Heart right ventricle (tissue), 16 donors: ENCODE data around the gene ZNF740. TPM values are rescaled to one million over a fixed set of nuclear protein-coding genes. Genes with fewer than 3 reads are reported as not detected.

ENCODE experiments used
- ATAC-seq, 8 donors: fragments of 200-7000 bp; cut with Tn5 transposase; one replicate each; pipeline ENCODE4 v1.9.1; 2020; ENCODE audit warnings: mild to moderate bottlenecking in 8 of 8, moderate library complexity in 8 of 8, moderate number of reproducible peaks in 1 of 8
- DNase-seq, 2 donors: peaks; one replicate each; pipeline ENCODE4 v3.0.0-alpha.2; 2020
- H3K27ac ChIP-seq, 10 donors: fragments of 200-600 bp; sonication (generic) in 2 of 10; one replicate each; pipeline versions ENCODE4 v1.5.0 to v1.8.0; 2020 to 2022; ENCODE audit warnings: mild to moderate bottlenecking in 3 of 10
- H3K27me3 ChIP-seq, 7 donors: fragments of 200-600 bp; one replicate each; pipeline ENCODE4 v1.8.0; 2021 to 2022; ENCODE audit warnings: mild to moderate bottlenecking in 2 of 7
- H3K36me3 ChIP-seq, 9 donors: fragments of 200-600 bp; sonication (generic) in 1 of 9; one replicate each; pipeline versions ENCODE4 v1.5.0 to v1.8.0; 2020 to 2022; ENCODE audit warnings: mild to moderate bottlenecking in 2 of 9
- H3K4me1 ChIP-seq, 9 donors: fragments of 200-600 bp; sonication (generic) in 1 of 9; one replicate each; pipeline versions ENCODE4 v1.5.0 to v1.8.0; 2020 to 2022; ENCODE audit warnings: mild to moderate bottlenecking in 4 of 9
- H3K4me3 ChIP-seq, 10 donors: fragments of 200-600 bp; sonication (generic) in 2 of 10; one replicate each; pipeline versions ENCODE4 v1.5.0 to v1.8.0; 2020 to 2022; ENCODE audit warnings: mild to moderate bottlenecking in 7 of 10, moderate library complexity in 2 of 10
- H3K9me3 ChIP-seq, 11 donors: fragments of 200-600 bp in 10 of 11; sonication (generic) in 2 of 11; one replicate each; pipeline versions ENCODE4 v1.5.0 to v1.8.0; 2013 to 2022; ENCODE audit warnings: mild to moderate bottlenecking in 2 of 11, control low read depth in 1 of 11, moderate library complexity in 1 of 11
- CTCF ChIP-seq, 9 donors: fragments of 200-600 bp; sonication (generic) in 2 of 9; IDR thresholded peaks; one replicate each; pipeline versions ENCODE4 v1.5.0 to v1.8.0; 2021 to 2022; ENCODE audit warnings: antibody characterized with exemption in 9 of 9, mild to moderate bottlenecking in 5 of 9, moderate library complexity in 1 of 9
- WGBS, 2 donors: extraction: QIAGEN DNeasy Blood & Tissue Kit; methylation state at CpG; one replicate each; pipeline ENCODE4 v1.1.7; 2013; ENCODE audit warnings: inconsistent platforms in 1 of 2; 5-methylcytosine and 5-hydroxymethylcytosine counted together
- intact Hi-C, 10 donors: fragments of 100-400 bp; cut with DNase I; formaldehyde crosslinking; loops; one replicate each; pipeline versions ENCODE4 v1.11.1 to v1.14.2; 2022
- polyA plus RNA-seq, 2 donors: library from polyadenylated mRNA; stranded (reverse); fragments of 200-250 nt; gene quantifications; one replicate each; pipeline ENCODE4 v1.2.3, GENCODE V29; 2013
- total RNA-seq, 10 donors: library from RNA; stranded (reverse); fragmentation: NEBNext Ultra II Directional in 3 of 10; extraction: Animal tissue kit (Norgen Biotek cat#: 25700) in 3 of 10; gene quantifications; one replicate each; pipeline versions ENCODE4 v1.2.1 to v1.2.4, GENCODE V29; 2021 to 2023
- donor health status: Arrhythmogenic right ventricular cardiomyopathy.
- donor health status: ischemic (EF 13 %, LVEDD 7.1; RV severe dilation, severe dysfunction).
- donor health status: healthy with polysubstance abuse.
- donor health status: DM: no; HTN: yes; CAD: no.
- donor health status: DM: no; HTN: no; CAD: no.
- donor health status: ischemic (EF 25% LVEDD 6.9; RV normal size, moderate dysfunction).
- donor health status: ischemic (EF 25% LVEDD 5.7; RV mildly dilated, moderate dysfunction).
- donor health status: healthy.
- donor health status: DM: yes; HTN: yes; CAD: no.
- donor health status: Ischemic cardiomyopathy.
- donor health status: ischemic (EF 35%, LVEDD 5.7; RV mildly dilated, moderate dysfunction).
- donor health status: nonischemic (EF 11% LVEDD 7.7; RV severe dilation, severe dysfunction).
- donor health status: DM: yes; HTN: yes; CAD: no.
- donor health status: PGD.
- donor health status: ischemic (EF 29% LVEDD 5.4; RV normal size, mild dysfunction).
- donor health status: nonischemic (EF 23%, LVEDD 6.1; RV moderate dilation, normal function).

ZNF740 gene
- total and polyA plus RNA-seq, 12 donors = 2.7 to 28.9 (median 18.9) TPM

GRCh38 chr12:53232646-53233461, 52.3 kb downstream of the ZNF740 start:
- no peaks in the 10 kb centered on the region for H3K9me3 ChIP-seq
- peaks cover 0 to 3% (median 0%) of the 10 kb centered on the region in 9 donors for H3K36me3 ChIP-seq
- DNase-seq (peak in 1 of 2 donors; percentile 53), ATAC-seq (peak; percentile 67 to 85 (median 80))
- H3K27ac ChIP-seq = peak overlapping the region; percentile 21 to 79 (median 70)
- H3K4me1 ChIP-seq = peaks cover 6 to 40% (median 33%) of the 10 kb centered on the region in 9 donors
- WGBS, 2 donors = 23 to 28% methylated on average over 11 of the region's 11 CpGs
- no peak for TF ChIP-seq CTCF (IDR thresholded peaks at IDR 0.05)
- intact Hi-C loops = no loop called here
- peak overlapping the region in 9 of 10 donors; percentile 52 to 70 (median 64) for H3K4me3 ChIP-seq
- peaks cover 0 to 21% (median 0%) of the 10 kb centered on the region in 7 donors for H3K27me3 ChIP-seq

- WGBS, 2 donors = 53 to 66% methylated on average over 7 of the region's 7 CpGs
- H3K4me1 ChIP-seq = peaks cover 6 to 40% (median 33%) of the 10 kb centered on the region in 9 donors
- H3K9me3 ChIP-seq = no peaks in the 10 kb centered on the region
- no peak for DNase-seq
- H3K4me3 ChIP-seq = peak overlapping the region in 1 of 10 donors; percentile 69
- intact Hi-C loops = no loop called here
- H3K36me3 ChIP-seq = no peaks in the 10 kb centered on the region
- peaks cover 0 to 21% (median 0%) of the 10 kb centered on the region in 7 donors for H3K27me3 ChIP-seq
- H3K27ac ChIP-seq = peak overlapping the region in 4 of 10 donors; percentile 16 to 70 (median 40)
- peak in 1 of 8 donors; percentile 3 for ATAC-seq
- TF ChIP-seq CTCF (IDR thresholded peaks at IDR 0.05) = no peak
These were observed 53.2 kb downstream of the ZNF740 start for GRCh38 chr12:53233671-53234121.

- TF ChIP-seq CTCF (IDR thresholded peaks at IDR 0.05) = no peak
- H3K27me3 ChIP-seq = peaks cover 0 to 21% (median 0%) of the 10 kb centered on the region in 7 donors
- intact Hi-C loops = no loop called here
- H3K4me3 ChIP-seq = no peak overlapping the region
- DNase-seq (peak in 1 of 2 donors; percentile 48), ATAC-seq (no peak)
- H3K36me3 ChIP-seq = no peaks in the 10 kb centered on the region
- H3K9me3 ChIP-seq = no peaks in the 10 kb centered on the region
- 9% methylated on average over 12 of the region's 12 CpGs for WGBS, 2 donors
- H3K27ac ChIP-seq = peak overlapping the region in 2 of 10 donors; percentile 36 to 44
- peaks cover 6 to 40% (median 33%) of the 10 kb centered on the region in 9 donors for H3K4me1 ChIP-seq
These were observed 53.9 kb downstream of the ZNF740 start for GRCh38 chr12:53234271-53234914.

- Histone ChIP-seq H3K36me3 (no peaks in the 10 kb centered on the region), H3K4me1 (peaks cover 6 to 40% (median 33%) of the 10 kb centered on the region in 9 donors), H3K27ac (no peak overlapping the region), H3K9me3 (no peaks in the 10 kb centered on the region), H3K4me3 (no peak overlapping the region), H3K27me3 (peaks cover 0 to 21% (median 0%) of the 10 kb centered on the region in 7 donors)
- TF ChIP-seq CTCF (IDR thresholded peaks at IDR 0.05) = no peak
- WGBS, 2 donors = 62 to 70% methylated on average over 3 of the region's 3 CpGs
- ATAC-seq (no peak), DNase-seq (no peak)
- intact Hi-C loops = no loop called here
These were observed 54.6 kb downstream of the ZNF740 start for GRCh38 chr12:53235164-53235563.
